Urinary bladder (tissue), 4 donors: Measurements from ENCODE around the gene DYNLL2. TPM values are rescaled to one million over a fixed set of nuclear protein-coding genes. Genes with fewer than 3 reads are reported as not detected.
"Not testable (repeated sequence)": the region's sequence is repeated elsewhere in the genome, so short reads cannot be mapped to it uniquely, and the experiment has no call there.

Experiments used
- DNase-seq: peaks from one replicate; pipeline ENCODE4 v3.0.0-alpha.2; 2015; ENCODE audit errors: extremely low spot score
- H3K27ac ChIP-seq: one replicate; pipeline ENCODE4 v1.5.1; 2013; ENCODE audit warnings: low read depth, mild to moderate bottlenecking, moderate library complexity
- H3K36me3 ChIP-seq: one replicate; pipeline ENCODE4 v1.6.1; 2013; ENCODE audit warnings: mild to moderate bottlenecking, moderate library complexity; ENCODE audit not compliant: insufficient read depth
- H3K4me1 ChIP-seq: one replicate; pipeline ENCODE4 v1.6.1; 2013; ENCODE audit warnings: mild to moderate bottlenecking, moderate library complexity; ENCODE audit not compliant: insufficient read depth
- H3K4me3 ChIP-seq: one replicate; pipeline ENCODE4 v1.5.1; 2013; ENCODE audit warnings: low read depth, low read length
- WGBS: extraction: QIAGEN DNeasy Blood & Tissue Kit; methylation state at CpG from one replicate; pipeline ENCODE4 v1.1.7; 2013; 5-methylcytosine and 5-hydroxymethylcytosine counted together
- polyA plus RNA-seq: library from polyadenylated mRNA; stranded (reverse); fragments of 200-250 nt; gene quantifications from one replicate; pipeline ENCODE4 v1.2.3, GENCODE V29; 2013
- total RNA-seq: library from RNA; depleted of rRNA; stranded (reverse); fragments of >200 nt; gene quantifications from one replicate; pipeline ENCODE4 v1.2.3, GENCODE V29; 2014
- donor health status: healthy with polysubstance abuse.
- donor health status: healthy.

Gene DYNLL2
- total and polyA plus RNA-seq, 2 donors, result 16.8 to 38.5 TPM

- Histone ChIP-seq H3K27ac (no peak overlapping the region), H3K4me3 (no peak overlapping the region)
- WGBS, result 47% methylated on average over 1 of the region's 1 CpG
Observed at GRCh38 chr17:58127846-58128245, 44.6 kb downstream of the DYNLL2 start.

GRCh38 chr17:58132697-58133096, 49.5 kb downstream of the DYNLL2 start:
- DNase-seq, H3K4me1 ChIP-seq, H3K4me3 ChIP-seq, H3K36me3 ChIP-seq, H3K27ac ChIP-seq: not testable (repeated sequence)
- 98% methylated on average over 5 of the region's 5 CpGs for WGBS

More at GRCh38 chr17:58127846-58128245, 44.6 kb downstream of the DYNLL2 start:
- no peaks in the 10 kb centered on the region for H3K4me1 ChIP-seq
- H3K36me3 ChIP-seq, result no peaks in the 10 kb centered on the region
- no peak for DNase-seq

- no peak for DNase-seq
- H3K27ac ChIP-seq, result no peak overlapping the region
- 28% methylated on average over 8 of the region's 8 CpGs for WGBS
Observed at GRCh38 chr17:58136669-58137279, 53.6 kb downstream of the DYNLL2 start.

GRCh38 chr17:58141505-58141904, 58.3 kb downstream of the DYNLL2 start:
- WGBS, result 74% methylated on average over 5 of the region's 5 CpGs
- DNase-seq, result no peak
- H3K27ac ChIP-seq, result no peak overlapping the region
- no peak overlapping the region for H3K4me3 ChIP-seq
- H3K36me3 ChIP-seq, result no peaks in the 10 kb centered on the region
- no peaks in the 10 kb centered on the region for H3K4me1 ChIP-seq

More at GRCh38 chr17:58136669-58137279, 53.6 kb downstream of the DYNLL2 start:
- Histone ChIP-seq H3K4me3 (no peak overlapping the region), H3K36me3 (no peaks in the 10 kb centered on the region), H3K4me1 (no peaks in the 10 kb centered on the region)

GRCh38 chr17:58143335-58143734, 60.1 kb downstream of the DYNLL2 start:
- not testable (repeated sequence) for H3K4me3 ChIP-seq, H3K27ac ChIP-seq, H3K4me1 ChIP-seq, H3K36me3 ChIP-seq, DNase-seq
- 88% methylated on average over 4 of the region's 4 CpGs for WGBS

- Histone ChIP-seq H3K4me3 (no peak overlapping the region), H3K36me3 (no peaks in the 10 kb centered on the region), H3K27ac (no peak overlapping the region), H3K4me1 (no peaks in the 10 kb centered on the region)
- 82% methylated on average over 1 of the region's 1 CpG for WGBS
- DNase-seq, result no peak
Observed at GRCh38 chr17:58144801-58145200, 61.6 kb downstream of the DYNLL2 start.

Other genes starting within 250 kb of the DYNLL2 start
- 17.3 TPM for gene MRPS23, start 233.4 kb upstream of the DYNLL2 start, total RNA-seq
- gene MRPS23, start 233.4 kb upstream of the DYNLL2 start, polyA plus RNA-seq, result 41.2 TPM
- 14.9 TPM for gene CUEDC1, start 128.0 kb upstream of the DYNLL2 start, total RNA-seq
- 57.1 TPM for gene CUEDC1, start 128.0 kb upstream of the DYNLL2 start, polyA plus RNA-seq
- 84.5 TPM for gene VEZF1, start 95.2 kb upstream of the DYNLL2 start, total RNA-seq
- gene VEZF1, start 95.2 kb upstream of the DYNLL2 start, polyA plus RNA-seq, result 58.7 TPM
- gene SRSF1, start 76.2 kb upstream of the DYNLL2 start, total RNA-seq, result 317 TPM
- 122 TPM for gene SRSF1, start 76.2 kb upstream of the DYNLL2 start, polyA plus RNA-seq
- gene OR4D1, start 65.0 kb downstream of the DYNLL2 start, total RNA-seq, result not detected
- not detected for gene OR4D1, start 65.0 kb downstream of the DYNLL2 start, polyA plus RNA-seq
- gene OR4D2, start 83.6 kb downstream of the DYNLL2 start, total RNA-seq, result not detected
- gene OR4D2, start 83.6 kb downstream of the DYNLL2 start, polyA plus RNA-seq, result not detected
- gene EPX, start 109.3 kb downstream of the DYNLL2 start, total RNA-seq, result 0.11 TPM
- not detected for gene EPX, start 109.3 kb downstream of the DYNLL2 start, polyA plus RNA-seq
- gene MKS1, start 135.8 kb downstream of the DYNLL2 start, total RNA-seq, result 14.0 TPM
- 11.6 TPM for gene MKS1, start 135.8 kb downstream of the DYNLL2 start, polyA plus RNA-seq
- gene LPO, start 155.2 kb downstream of the DYNLL2 start, total RNA-seq, result not detected
- gene LPO, start 155.2 kb downstream of the DYNLL2 start, polyA plus RNA-seq, result not detected
- gene MPO, start 197.5 kb downstream of the DYNLL2 start, total RNA-seq, result 1.0 TPM
- 0.30 TPM for gene MPO, start 197.5 kb downstream of the DYNLL2 start, polyA plus RNA-seq
- 7.4 TPM for gene TSPOAP1, start 245.4 kb downstream of the DYNLL2 start, total RNA-seq
- 19.1 TPM for gene TSPOAP1, start 245.4 kb downstream of the DYNLL2 start, polyA plus RNA-seq